Kidney epithelial cell (primary cell): ENCODE data around the gene CSF2. TPM values are rescaled to one million over a fixed set of nuclear protein-coding genes. Genes with fewer than 3 reads are reported as not detected.

Experiments used
- total RNA-seq: library from RNA; depleted of rRNA; stranded (reverse); fragments of >200 nt; gene quantifications from 2 replicates; pipeline ENCODE4 v1.2.3, GENCODE V29; 2015

CSF2 gene
- total RNA-seq, 1 donor from 2014 or later = 10.5 TPM

Other genes with a start within 250 kb of the CSF2 start
- not detected in 2 replicates for gene MEIKIN, start 128.1 kb upstream of the CSF2 start, total RNA-seq
- gene ACSL6, start 62.1 kb upstream of the CSF2 start, total RNA-seq = under 0.01 and 1.0 TPM in 2 replicates
- not detected in 2 replicates for gene IL3, start 13.1 kb upstream of the CSF2 start, total RNA-seq
- 71.5 and 77.5 TPM in 2 replicates for gene P4HA2, start 154.1 kb downstream of the CSF2 start, total RNA-seq
- gene PDLIM4, start 183.9 kb downstream of the CSF2 start, total RNA-seq = 146 and 164 TPM in 2 replicates
- gene SLC22A4, start 220.6 kb downstream of the CSF2 start, total RNA-seq = 1.8 and 2.3 TPM in 2 replicates